GM18867 (cell line): ENCODE results near the gene LILRB4.
"Not testable (repeated sequence)": the region's sequence is repeated elsewhere in the genome, so short reads cannot be mapped to it uniquely, and the experiment has no call there.

Source experiments
- ATAC-seq: cut with Tn5 transposase; IDR thresholded peaks from one replicate; pipeline ENCODE4 v1.9.1; 2021; ENCODE audit warnings: mild to moderate bottlenecking, moderate library complexity; ENCODE audit not compliant: unreplicated experiment

LILRB4 gene

GRCh38 chr19:54662730-54663129 is at the start of gene LILRB4:
Gene LILRB4, plus strand, starts transcription at chr19:54662985. Its CDS starts 49 bp downstream, at chr19:54663034.
- no peak for ATAC-seq

- ATAC-seq: no peak
Measured at GRCh38 chr19:54614726-54615125, 48.1 kb upstream of the LILRB4 start.

- peak; percentile 42 for ATAC-seq
Measured at GRCh38 chr19:54616057-54616456, 46.7 kb upstream of the LILRB4 start.

- peak; percentile 81 for ATAC-seq
Measured at GRCh38 chr19:54616821-54617560, 45.8 kb upstream of the LILRB4 start.

- no peak for ATAC-seq
Measured at GRCh38 chr19:54620464-54620863, 42.3 kb upstream of the LILRB4 start.

GRCh38 chr19:54622431-54622830 is 40.4 kb upstream of the LILRB4 start:
- ATAC-seq: no peak

- not testable (repeated sequence) for ATAC-seq
Measured at GRCh38 chr19:54624234-54624633, 38.6 kb upstream of the LILRB4 start.

GRCh38 chr19:54624934-54625730 is 37.7 kb upstream of the LILRB4 start:
- ATAC-seq: not testable (repeated sequence)

- no peak for ATAC-seq
Measured at GRCh38 chr19:54626757-54627156, 36.0 kb upstream of the LILRB4 start.

GRCh38 chr19:54627912-54628311 is 34.9 kb upstream of the LILRB4 start:
- not testable (repeated sequence) for ATAC-seq

- ATAC-seq: not testable (repeated sequence)
Measured at GRCh38 chr19:54630262-54630661, 32.5 kb upstream of the LILRB4 start, which contains the start of gene LILRB1. Gene LILRB1, plus strand, starts transcription at chr19:54630484. Its CDS starts 590 bp downstream, at chr19:54631074.

GRCh38 chr19:54630782-54631181 is 32.0 kb upstream of the LILRB4 start:
- no peak for ATAC-seq

- ATAC-seq: not testable (repeated sequence)
Measured at GRCh38 chr19:54631489-54632337, 31.1 kb upstream of the LILRB4 start.

- not testable (repeated sequence) for ATAC-seq
Measured at GRCh38 chr19:54632517-54632916, 30.3 kb upstream of the LILRB4 start.

GRCh38 chr19:54633401-54633800 is 29.4 kb upstream of the LILRB4 start:
- no peak for ATAC-seq

- not testable (repeated sequence) for ATAC-seq
Measured at GRCh38 chr19:54636081-54636480, 26.7 kb upstream of the LILRB4 start.

GRCh38 chr19:54638683-54639082 is 24.1 kb upstream of the LILRB4 start:
- ATAC-seq: no peak

GRCh38 chr19:54642953-54643352 is 19.8 kb upstream of the LILRB4 start:
- ATAC-seq: not testable (repeated sequence)

GRCh38 chr19:54643583-54643982 is 19.2 kb upstream of the LILRB4 start:
- ATAC-seq: not testable (repeated sequence)

- ATAC-seq: no peak
Measured at GRCh38 chr19:54644056-54644455, 18.7 kb upstream of the LILRB4 start.

GRCh38 chr19:54646331-54646841 is 16.4 kb upstream of the LILRB4 start:
- no peak for ATAC-seq
